Midbrain (tissue), 1 donor: ENCODE results near the gene UMOD.

ENCODE experiments used
- DNase-seq: peaks from one replicate; lab custom pipeline; 2025; lab: John Stamatoyannopoulos, UW

UMOD gene

GRCh38 chr16:20364051-20364450 lies 11.5 kb upstream of the UMOD start:
- no peak for DNase-seq

- DNase-seq, result no peak
Measured at GRCh38 chr16:20363191-20363590, 10.7 kb upstream of the UMOD start.

- DNase-seq, result no peak
Measured at GRCh38 chr16:20359997-20360396, 7.5 kb upstream of the UMOD start.

DNA sequence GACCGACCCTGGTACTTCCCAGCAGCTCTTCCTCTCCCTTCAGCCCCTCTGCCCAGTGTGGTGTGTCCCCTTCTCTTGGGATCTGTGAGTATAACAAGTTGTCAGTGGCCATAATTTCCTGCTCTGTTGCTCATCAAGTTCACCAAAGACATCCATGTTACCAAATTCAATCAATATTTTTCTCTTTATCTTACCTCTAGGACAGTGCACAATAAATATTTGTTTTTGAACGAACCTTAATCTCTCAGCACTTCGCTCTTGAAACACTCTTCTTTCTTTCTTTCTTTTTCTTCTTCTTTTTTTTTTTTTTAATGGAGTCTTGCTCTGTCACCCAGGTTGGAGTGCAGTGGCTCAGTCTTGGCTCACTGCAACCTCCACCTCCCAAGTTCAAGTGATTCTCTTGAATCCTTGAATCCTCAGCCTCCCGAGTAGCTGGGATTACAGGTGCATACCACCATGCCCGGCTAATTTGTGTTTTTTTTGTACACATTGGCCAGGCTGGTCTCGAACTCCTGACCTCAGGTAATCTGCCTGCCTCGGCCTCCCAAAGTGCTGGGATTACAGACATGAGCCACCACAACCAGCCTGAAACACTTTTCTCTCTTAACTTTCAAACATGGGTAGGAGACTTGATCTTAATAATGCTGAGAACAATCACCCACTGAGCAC lies 2.7 kb upstream of the UMOD start:
- no peak for DNase-seq

GRCh38 chr16:20353379-20353778 lies 864 bp upstream of the UMOD start:
- no peak for DNase-seq

GRCh38 chr16:20349615-20350014 lies 2.9 kb downstream of the UMOD start:
- DNase-seq, result no peak

DNA sequence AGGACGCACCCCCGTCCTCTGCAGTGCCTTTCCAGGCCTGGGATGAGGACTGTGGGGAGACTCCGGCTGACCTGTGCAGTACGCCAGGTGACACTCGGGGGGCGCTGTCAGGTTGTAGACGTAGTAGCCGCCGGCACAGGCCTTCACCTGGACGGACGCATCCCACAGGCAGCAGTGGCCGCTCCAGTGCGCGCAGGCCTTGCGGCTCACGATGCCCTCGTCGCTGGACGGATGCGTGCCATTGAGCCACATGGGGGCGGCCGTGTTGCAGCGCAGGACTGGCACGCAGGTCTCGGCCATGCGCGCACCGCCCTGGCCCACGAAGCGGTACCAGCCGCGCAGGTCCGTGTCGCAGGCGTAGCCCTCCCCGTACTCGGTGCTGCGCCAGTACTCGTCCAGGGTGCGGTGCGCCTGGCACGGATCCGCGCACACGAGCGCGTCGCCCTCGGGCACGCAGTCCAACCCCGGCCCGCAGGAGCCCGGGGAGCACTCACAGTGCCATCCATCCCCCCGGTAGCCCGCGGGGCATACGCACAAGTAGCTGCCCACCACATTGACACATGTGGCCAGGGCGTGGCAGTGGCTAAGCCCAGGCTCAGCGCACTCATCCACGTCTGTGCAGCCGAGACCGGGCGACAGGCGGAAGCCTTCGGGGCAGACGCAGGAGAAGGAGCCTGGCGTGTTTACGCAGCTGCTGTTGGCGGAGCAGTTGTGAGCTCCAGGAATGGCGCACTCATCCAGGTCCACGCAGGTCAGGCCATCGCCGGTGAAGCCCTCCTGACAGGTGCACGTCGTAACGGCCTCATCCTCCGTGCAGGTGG lies 3.9 kb downstream of the UMOD start:
- DNase-seq, result no peak

- DNase-seq, result no peak
Measured at GRCh38 chr16:20347666-20348364, 4.7 kb downstream of the UMOD start.

DNA sequence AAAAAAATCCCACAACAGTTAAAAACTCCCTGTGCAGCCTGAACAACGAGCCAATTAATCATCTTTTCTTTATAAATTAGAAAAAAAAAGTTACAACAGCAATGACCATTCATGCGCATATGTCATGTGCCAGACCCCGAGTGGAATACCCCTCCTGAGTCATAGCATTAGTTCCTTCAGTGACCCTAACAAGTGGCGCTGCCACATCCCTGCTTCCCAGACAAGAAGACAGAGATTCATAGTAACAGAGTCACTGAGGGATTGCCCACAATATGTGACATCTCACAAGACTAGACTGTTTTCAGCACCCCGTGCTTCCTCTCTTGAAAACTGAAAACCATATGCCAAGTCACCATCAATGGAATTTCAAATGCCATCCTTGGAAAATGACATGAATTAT lies 7.9 kb downstream of the UMOD start:
- no peak for DNase-seq

DNA sequence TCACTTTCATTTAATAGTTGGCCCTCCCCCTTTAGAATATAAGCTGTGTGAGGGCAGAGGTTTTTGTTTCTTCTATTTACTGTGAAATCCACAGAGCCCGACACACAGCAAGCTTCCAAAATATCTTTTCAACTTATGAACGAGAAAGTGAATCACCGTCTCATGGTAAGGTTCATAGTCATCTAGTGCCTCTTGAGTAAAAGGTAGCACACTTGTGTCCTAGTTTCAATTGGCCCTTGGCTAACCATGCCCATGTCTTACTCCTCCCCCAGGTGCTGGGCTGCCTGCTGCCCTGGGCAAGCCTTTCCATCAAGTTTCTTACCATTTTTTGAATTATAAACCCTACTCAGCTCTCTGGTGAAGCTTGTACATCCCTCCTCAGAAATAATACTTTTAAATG lies 12.8 kb downstream of the UMOD start:
- no peak for DNase-seq

DNA sequence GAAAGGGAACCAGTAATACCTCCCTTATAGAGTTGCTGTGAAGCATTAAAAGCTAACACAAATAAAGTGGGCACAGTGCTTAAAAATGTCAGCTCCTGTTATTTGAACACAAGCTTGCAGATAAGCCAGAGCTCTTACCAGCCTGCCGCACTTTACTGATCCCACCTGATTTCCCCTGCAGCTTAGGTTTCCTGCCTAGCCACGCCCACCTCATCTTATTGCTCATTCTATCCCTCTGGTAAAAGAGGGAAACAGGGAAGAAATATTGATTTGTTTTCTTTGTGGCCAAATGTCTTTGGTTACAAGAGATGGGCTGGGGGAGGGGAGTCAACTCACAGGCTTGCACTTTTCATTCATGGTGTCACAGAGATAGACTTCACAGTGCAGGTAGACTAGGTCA lies 15.6 kb downstream of the UMOD start:
- no peak for DNase-seq

GRCh38 chr16:20334396-20334795 lies 18.1 kb downstream of the UMOD start:
- DNase-seq, result no peak

GRCh38 chr16:20333120-20333519 lies 19.4 kb downstream of the UMOD start:
- DNase-seq, result no peak

GRCh38 chr16:20332411-20332810 lies 20.1 kb downstream of the UMOD start:
- no peak for DNase-seq

- no peak for DNase-seq
Measured at GRCh38 chr16:20331635-20332034, 20.9 kb downstream of the UMOD start.

GRCh38 chr16:20329392-20330138 lies 22.9 kb downstream of the UMOD start:
- no peak for DNase-seq

- no peak for DNase-seq
Measured at GRCh38 chr16:20327444-20328041, 25.0 kb downstream of the UMOD start, which contains the start of gene GP2. Gene GP2, minus strand, starts transcription at chr16:20327513. Its CDS starts 1,082 bp downstream, at chr16:20326431.

- no peak for DNase-seq
Measured at GRCh38 chr16:20326321-20326720, 26.2 kb downstream of the UMOD start.

- no peak for DNase-seq
Measured at GRCh38 chr16:20325005-20325404, 27.5 kb downstream of the UMOD start.

GRCh38 chr16:20323591-20324117 lies 28.9 kb downstream of the UMOD start:
- no peak for DNase-seq

- no peak for DNase-seq
Measured at GRCh38 chr16:20322696-20323095, 29.8 kb downstream of the UMOD start.
